Large intestine (tissue), 3 donors: ENCODE measurements around the gene RIPOR2. TPM values are rescaled to one million over a fixed set of nuclear protein-coding genes. Genes with fewer than 3 reads are reported as not detected.
"Not testable (repeated sequence)": the region's sequence is repeated elsewhere in the genome, so short reads cannot be mapped to it uniquely, and the experiment has no call there.

Source experiments
- DNase-seq, 2 donors: peaks; one replicate each; pipeline versions ENCODE4 v3.0.0 to v3.0.0-alpha.2; 2013
- H3K27ac ChIP-seq: one replicate; pipeline ENCODE4 v1.5.1; 2013; ENCODE audit warnings: low read length
- H3K27me3 ChIP-seq: 2 replicates; pipeline ENCODE4 v1.6.1; 2013; ENCODE audit warnings: low read length; ENCODE audit not compliant: control insufficient read depth, insufficient read depth
- H3K36me3 ChIP-seq: 2 replicates; pipeline ENCODE4 v1.6.1; 2013; ENCODE audit warnings: low read length; ENCODE audit not compliant: control insufficient read depth, insufficient read depth
- H3K4me1 ChIP-seq: one replicate; pipeline ENCODE4 v1.6.1; 2013; ENCODE audit warnings: low read length; ENCODE audit not compliant: control insufficient read depth, insufficient read depth
- H3K4me3 ChIP-seq: one replicate; pipeline ENCODE4 v1.5.1; 2013; ENCODE audit warnings: low read length
- H3K9me3 ChIP-seq: one replicate; pipeline ENCODE4 v1.6.1; 2013; ENCODE audit warnings: mild to moderate bottlenecking, low read depth, low read length, moderate library complexity; ENCODE audit not compliant: control insufficient read depth
- WGBS: methylation state at CpG from one replicate; pipeline ENCODE4 v1.1.5; 2013; ENCODE audit warnings: low lambda C conversion rate; ENCODE audit not compliant: insufficient coverage; 5-methylcytosine and 5-hydroxymethylcytosine counted together
- polyA plus RNA-seq: library from polyadenylated mRNA; unstranded; fragments of 120-200 nt; gene quantifications from one replicate; pipeline ENCODE4 v1.2.1, GENCODE V29; 2013

Gene RIPOR2
- polyA plus RNA-seq, 1 donor: 2.1 TPM

- Histone ChIP-seq H3K27ac (no peak overlapping the region), H3K4me3 (no peak overlapping the region), H3K27me3 (peaks cover 2% of the 10 kb centered on the region), H3K4me1 (no peaks in the 10 kb centered on the region), H3K9me3 (no peaks in the 10 kb centered on the region), H3K36me3 (no peaks in the 10 kb centered on the region)
- no peak for DNase-seq
- WGBS: no CpG with 5 or more reads among the region's 3 CpGs
These were observed 2.5 kb downstream of the RIPOR2 start for GRCh38 chr6:24933266-24933665.

GRCh38 chr6:24932832-24933231 lies 2.9 kb downstream of the RIPOR2 start:
- no peak for DNase-seq
- no peaks in the 10 kb centered on the region for H3K36me3 ChIP-seq
- H3K27ac ChIP-seq: no peak overlapping the region
- no peaks in the 10 kb centered on the region for H3K4me1 ChIP-seq
- no peaks in the 10 kb centered on the region for H3K9me3 ChIP-seq
- no peak overlapping the region for H3K4me3 ChIP-seq
- peaks cover 2% of the 10 kb centered on the region for H3K27me3 ChIP-seq
- WGBS: no CpG with 5 or more reads among the region's 3 CpGs

- H3K4me3 ChIP-seq: no peak overlapping the region
- no peak for DNase-seq
These were observed 3.8 kb downstream of the RIPOR2 start for GRCh38 chr6:24931718-24932691.

GRCh38 chr6:24931296-24931695 lies 4.5 kb downstream of the RIPOR2 start:
- Histone ChIP-seq H3K9me3 (no peaks in the 10 kb centered on the region), H3K27me3 (peaks cover 2% of the 10 kb centered on the region), H3K4me3 (no peak overlapping the region), H3K27ac (no peak overlapping the region), H3K4me1 (no peaks in the 10 kb centered on the region), H3K36me3 (no peaks in the 10 kb centered on the region)
- DNase-seq: no peak

More at GRCh38 chr6:24931718-24932691, 3.8 kb downstream of the RIPOR2 start:
- no peaks in the 10 kb centered on the region for H3K9me3 ChIP-seq
- WGBS: 46% methylated on average over 2 of the region's 7 CpGs
- no peak overlapping the region for H3K27ac ChIP-seq
- H3K27me3 ChIP-seq: peaks cover 2% of the 10 kb centered on the region
- H3K4me1 ChIP-seq: no peaks in the 10 kb centered on the region
- no peaks in the 10 kb centered on the region for H3K36me3 ChIP-seq

GRCh38 chr6:24930431-24930871 lies 5.3 kb downstream of the RIPOR2 start:
- Histone ChIP-seq H3K27me3 (no peaks in the 10 kb centered on the region), H3K36me3 (no peaks in the 10 kb centered on the region), H3K9me3 (no peaks in the 10 kb centered on the region), H3K27ac (no peak overlapping the region), H3K4me3 (no peak overlapping the region), H3K4me1 (no peaks in the 10 kb centered on the region)
- DNase-seq: no peak
- 0% methylated on average over 1 of the region's 2 CpGs for WGBS

GRCh38 chr6:24929242-24929641 lies 6.5 kb downstream of the RIPOR2 start:
- DNase-seq: no peak
- no peaks in the 10 kb centered on the region for H3K4me1 ChIP-seq

GRCh38 chr6:24927985-24928745 lies 7.6 kb downstream of the RIPOR2 start:
- no peak for DNase-seq
- Histone ChIP-seq H3K4me1 (no peaks in the 10 kb centered on the region), H3K9me3 (no peaks in the 10 kb centered on the region), H3K4me3 (no peak overlapping the region), H3K36me3 (no peaks in the 10 kb centered on the region), H3K27me3 (no peaks in the 10 kb centered on the region), H3K27ac (no peak overlapping the region)
- 80% methylated on average over 1 of the region's 6 CpGs for WGBS

More at GRCh38 chr6:24929242-24929641, 6.5 kb downstream of the RIPOR2 start:
- Histone ChIP-seq H3K36me3 (no peaks in the 10 kb centered on the region), H3K9me3 (no peaks in the 10 kb centered on the region), H3K27me3 (no peaks in the 10 kb centered on the region), H3K27ac (no peak overlapping the region), H3K4me3 (no peak overlapping the region)
- no CpG with 5 or more reads among the region's 1 CpG for WGBS

GRCh38 chr6:24927277-24927955 lies 8.3 kb downstream of the RIPOR2 start:
- Histone ChIP-seq H3K4me1 (no peaks in the 10 kb centered on the region), H3K4me3 (no peak overlapping the region), H3K36me3 (no peaks in the 10 kb centered on the region), H3K27me3 (no peaks in the 10 kb centered on the region), H3K27ac (no peak overlapping the region), H3K9me3 (no peaks in the 10 kb centered on the region)
- DNase-seq: no peak
- 100% methylated on average over 2 of the region's 3 CpGs for WGBS

GRCh38 chr6:24926647-24927046 lies 9.1 kb downstream of the RIPOR2 start:
- H3K4me3 ChIP-seq, H3K9me3 ChIP-seq, DNase-seq, H3K27me3 ChIP-seq, H3K4me1 ChIP-seq, H3K36me3 ChIP-seq, H3K27ac ChIP-seq: not testable (repeated sequence)
- WGBS: 100% methylated on average over 1 of the region's 3 CpGs

GRCh38 chr6:24926192-24926591 lies 9.6 kb downstream of the RIPOR2 start:
- H3K36me3 ChIP-seq: no peaks in the 10 kb centered on the region
- H3K27me3 ChIP-seq: no peaks in the 10 kb centered on the region
- WGBS: no CpG with 5 or more reads among the region's 3 CpGs
- no peak for DNase-seq
- H3K4me1 ChIP-seq: no peaks in the 10 kb centered on the region
- no peak overlapping the region for H3K27ac ChIP-seq
- no peak overlapping the region for H3K4me3 ChIP-seq
- H3K9me3 ChIP-seq: no peaks in the 10 kb centered on the region
